Renal pelvis (tissue), 12 donors: ENCODE results near the gene APOD. TPM values are rescaled to one million over a fixed set of nuclear protein-coding genes. Genes with fewer than 3 reads are reported as not detected.
"Not testable (repeated sequence)": the region's sequence is repeated elsewhere in the genome, so short reads cannot be mapped to it uniquely, and the experiment has no call there.

ENCODE experiments used
- DNase-seq: peaks from one replicate; pipeline ENCODE4 v3.0.0-alpha.2; 2013
- long read RNA-seq, 16 experiments: transcript quantifications; one replicate each; lab custom pipeline, GENCODE V29; 2026
- polyA plus RNA-seq, 3 donors: library from polyadenylated mRNA; unstranded; fragments of 120-200 nt; gene quantifications; one replicate each; pipeline ENCODE4 v1.2.1, GENCODE V29; 2013; ENCODE audit not compliant: insufficient read length in 3 of 3

The APOD gene
- polyA plus RNA-seq, result 10 to 100 TPM in 2 of 3 donors, 1 to 10 TPM in 1; 8.2 to 11.3 (median 10.0) TPM
- long read RNA-seq, donor 1, partial matches to known transcripts, result 0 of 3 reads
- long read RNA-seq, donor 1, other reads (novel, unspliced or antisense), result 0 of 3 reads
- long read RNA-seq, donor 2, transcript APOD-201 (5 exons, 1,130 nt), result major isoform, 8 of 8 reads
- long read RNA-seq, donor 2, partial matches to known transcripts, result 0 of 8 reads
- long read RNA-seq, donor 2, other reads (novel, unspliced or antisense), result 0 of 8 reads
- long read RNA-seq, donor 3, partial matches to known transcripts, result 0 of 2 reads
- long read RNA-seq, donor 3, other reads (novel, unspliced or antisense), result 0 of 2 reads
- long read RNA-seq, donor 4, transcript APOD-201 (5 exons, 1,130 nt), result major isoform, 10 of 26 reads
- long read RNA-seq, donor 4, partial matches to known transcripts, result 16 of 26 reads
- long read RNA-seq, donor 4, other reads (novel, unspliced or antisense), result 0 of 26 reads
- long read RNA-seq, donor 5, result 0 reads
- long read RNA-seq, donor 6, transcript APOD-201 (5 exons, 1,130 nt), result major isoform, 5 of 5 reads
- long read RNA-seq, donor 6, partial matches to known transcripts, result 0 of 5 reads
- long read RNA-seq, donor 6, other reads (novel, unspliced or antisense), result 0 of 5 reads
- long read RNA-seq, donor 7, transcript APOD-201 (5 exons, 1,130 nt), result major isoform, 6 of 6 reads
- long read RNA-seq, donor 7, partial matches to known transcripts, result 0 of 6 reads
- long read RNA-seq, donor 7, other reads (novel, unspliced or antisense), result 0 of 6 reads
- long read RNA-seq, donor 8, partial matches to known transcripts, result 0 of 4 reads
- long read RNA-seq, donor 8, other reads (novel, unspliced or antisense), result 0 of 4 reads
- long read RNA-seq, donor 9, partial matches to known transcripts, result 0 of 2 reads
- long read RNA-seq, donor 9, other reads (novel, unspliced or antisense), result 0 of 2 reads
- long read RNA-seq, donor 10, partial matches to known transcripts, result 24 of 28 reads
- long read RNA-seq, donor 10, other reads (novel, unspliced or antisense), result 0 of 28 reads
- long read RNA-seq, donor 11, transcript APOD-201 (5 exons, 1,130 nt), result major isoform, 6 of 6 reads
- long read RNA-seq, donor 11, partial matches to known transcripts, result 0 of 6 reads
- long read RNA-seq, donor 11, other reads (novel, unspliced or antisense), result 0 of 6 reads
- long read RNA-seq, donor 12, partial matches to known transcripts, result 12 of 15 reads
- long read RNA-seq, donor 12, other reads (novel, unspliced or antisense), result 0 of 15 reads
- long read RNA-seq, donor 13, transcript APOD-201 (5 exons, 1,130 nt), result major isoform, 5 of 28 reads
- long read RNA-seq, donor 13, partial matches to known transcripts, result 23 of 28 reads
- long read RNA-seq, donor 13, other reads (novel, unspliced or antisense), result 0 of 28 reads
- long read RNA-seq, donor 14, result 0 reads
- long read RNA-seq, donor 15, transcript APOD-201 (5 exons, 1,130 nt), result major isoform, 10 of 46 reads
- long read RNA-seq, donor 15, partial matches to known transcripts, result 36 of 46 reads
- long read RNA-seq, donor 15, other reads (novel, unspliced or antisense), result 0 of 46 reads
- long read RNA-seq, donor 16, partial matches to known transcripts, result 20 of 22 reads
- long read RNA-seq, donor 16, other reads (novel, unspliced or antisense), result 0 of 22 reads

GRCh38 chr3:195583831-195584542 lies at the start of gene APOD:
Gene APOD (minus strand): TSS chr3:195583940. CDS start chr3:195579461, 4,479 bp downstream.
- no peak for DNase-seq

GRCh38 chr3:195633351-195633750 lies 49.6 kb upstream of the APOD start:
- DNase-seq, result not testable (repeated sequence)

GRCh38 chr3:195632501-195633185 lies 48.9 kb upstream of the APOD start:
- not testable (repeated sequence) for DNase-seq

- DNase-seq, result not testable (repeated sequence)
These were observed 48.3 kb upstream of the APOD start for GRCh38 chr3:195632046-195632445.

DNA sequence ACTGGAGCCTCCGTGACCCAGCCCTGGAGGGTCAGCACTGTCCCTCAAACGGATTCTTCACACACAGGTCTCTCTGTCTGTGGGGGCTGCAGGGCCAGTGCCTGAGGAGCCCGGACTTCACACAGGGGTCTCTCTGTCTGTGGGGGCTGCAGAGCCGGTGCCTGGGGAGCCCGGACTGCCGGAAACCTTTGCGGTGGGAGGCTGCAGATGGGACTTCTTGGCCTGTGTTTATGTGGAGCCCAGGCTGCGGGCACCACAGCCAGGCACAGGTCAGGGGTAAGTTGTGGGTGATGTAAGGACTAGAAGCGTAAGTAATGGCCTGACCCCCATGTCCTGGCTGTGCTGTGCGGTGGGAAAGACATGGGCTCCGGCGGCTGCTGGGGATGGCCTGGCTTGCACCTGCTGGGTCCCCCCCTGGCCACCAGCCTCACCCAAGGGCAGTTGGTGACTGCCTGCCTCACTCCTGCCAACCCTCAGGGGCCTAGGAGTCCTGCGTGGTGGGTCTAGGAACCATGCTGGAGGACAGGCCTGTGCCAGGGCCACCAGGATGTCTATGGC lies 47.3 kb upstream of the APOD start:
- not testable (repeated sequence) for DNase-seq

DNA sequence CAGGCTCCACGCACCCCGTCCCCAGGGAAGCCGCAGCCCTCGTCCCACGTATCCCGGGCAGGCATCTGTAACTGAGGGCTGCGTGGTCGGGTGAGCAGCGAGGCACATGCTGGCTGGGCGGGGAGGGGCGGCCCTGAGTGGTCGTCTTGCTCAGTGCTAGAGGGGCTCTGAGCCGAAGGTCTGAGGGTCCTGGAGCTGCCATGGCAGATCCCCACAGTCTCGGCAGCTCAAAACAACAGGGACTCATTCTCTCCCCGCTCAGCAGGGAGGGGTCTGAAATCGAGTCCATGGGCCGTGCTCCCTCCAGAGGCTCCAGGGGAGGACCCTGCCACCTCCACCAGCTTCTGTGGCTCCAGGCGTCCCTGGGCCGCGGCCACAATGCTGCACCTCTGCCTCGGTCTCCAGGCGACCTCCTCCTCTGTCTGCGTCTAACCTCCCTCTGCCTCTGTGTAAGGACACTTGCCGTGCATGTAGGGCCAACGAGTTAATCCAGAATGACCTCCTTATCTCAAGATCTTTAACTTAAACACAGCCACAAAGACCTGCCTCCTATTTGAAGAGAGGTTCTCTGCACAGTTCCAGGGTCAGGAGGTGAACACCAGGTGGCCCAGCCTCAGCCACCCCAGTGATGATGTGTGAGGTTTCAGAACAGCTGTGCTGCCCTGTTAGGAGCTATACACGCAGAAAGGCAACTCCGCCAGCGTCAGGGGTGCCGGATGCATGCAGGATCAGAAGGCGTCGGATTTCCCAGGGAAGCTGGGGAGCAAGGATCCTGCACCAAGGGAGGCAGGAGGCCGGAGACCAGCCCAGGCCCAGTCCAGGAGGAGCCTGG lies 46.6 kb upstream of the APOD start:
- not testable (repeated sequence) for DNase-seq

- not testable (repeated sequence) for DNase-seq
These were observed 45.9 kb upstream of the APOD start for GRCh38 chr3:195629682-195630081.

- DNase-seq, result not testable (repeated sequence)
These were observed 44.7 kb upstream of the APOD start for GRCh38 chr3:195628386-195628920.

- DNase-seq, result not testable (repeated sequence)
These were observed 44.0 kb upstream of the APOD start for GRCh38 chr3:195627515-195628385.

- DNase-seq, result not testable (repeated sequence)
These were observed 41.1 kb upstream of the APOD start for GRCh38 chr3:195624603-195625560.

GRCh38 chr3:195624171-195624570 lies 40.4 kb upstream of the APOD start:
- DNase-seq, result not testable (repeated sequence)

DNA sequence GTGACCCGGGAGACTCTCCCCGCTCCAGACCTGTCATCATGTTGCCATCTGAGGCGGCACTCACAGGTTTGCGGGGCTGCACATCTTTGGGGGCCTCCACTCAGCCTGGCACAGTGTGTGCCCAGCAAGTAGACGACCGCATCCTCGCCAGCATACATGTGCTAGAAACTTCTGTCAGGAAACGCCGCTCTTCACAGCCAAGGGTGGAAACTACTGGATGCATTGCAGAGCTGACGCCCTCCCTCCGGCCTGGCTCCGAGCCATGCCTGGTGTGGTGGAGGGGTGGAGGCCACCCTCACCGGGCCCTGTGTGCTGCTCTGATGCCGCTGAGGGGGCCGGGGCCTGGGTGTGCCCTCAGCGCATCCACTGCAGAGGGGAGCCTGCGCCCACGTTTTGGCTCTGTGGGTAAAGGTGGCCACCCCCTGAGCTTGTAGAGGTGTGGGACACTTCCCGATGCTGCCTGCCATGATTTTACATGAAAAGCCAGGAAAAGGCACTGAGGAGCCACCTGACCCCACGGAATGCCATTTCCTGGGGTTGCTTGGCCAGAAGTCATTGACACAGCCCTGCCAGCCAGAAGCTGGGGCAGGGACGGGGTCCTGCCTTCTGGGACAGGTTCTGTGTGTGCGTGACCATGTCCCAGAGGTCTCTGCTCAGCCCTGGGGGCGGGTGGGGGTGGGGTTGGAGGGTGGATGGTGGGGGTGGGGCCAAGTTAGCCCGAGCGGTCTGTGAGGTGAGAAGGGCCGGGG lies 39.7 kb upstream of the APOD start:
- DNase-seq, result not testable (repeated sequence)

DNA sequence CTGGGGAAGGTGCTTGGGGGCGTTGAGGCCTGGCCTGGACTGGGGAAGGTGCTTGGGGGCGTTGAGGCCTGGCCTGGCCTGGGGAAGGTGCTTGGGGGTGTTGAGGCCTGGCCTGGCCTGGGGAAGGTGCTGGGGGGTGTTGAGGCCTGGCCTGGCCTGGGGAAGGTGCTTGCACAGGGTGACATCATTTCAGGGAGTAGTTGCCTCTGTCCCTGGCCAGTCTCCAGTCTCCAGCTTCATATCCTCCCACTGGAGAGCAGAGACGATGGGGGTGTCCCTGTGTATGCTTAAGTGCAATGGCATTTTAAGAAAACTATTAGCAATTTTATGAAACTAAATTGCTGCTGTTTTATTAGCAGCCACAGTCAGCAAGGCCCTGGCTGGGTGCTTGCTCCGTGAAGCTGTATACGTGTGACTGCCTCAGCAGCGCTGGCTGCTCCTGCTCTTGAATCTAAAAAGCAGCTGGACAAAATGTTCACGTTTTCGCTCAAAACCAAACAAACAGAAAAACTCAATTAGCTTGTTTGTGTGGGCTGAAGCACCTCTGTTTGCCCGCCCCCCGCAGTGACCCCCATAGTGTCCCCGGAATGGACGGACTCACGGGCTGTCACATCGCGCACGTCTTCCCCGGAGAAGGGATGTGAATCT lies 38.9 kb upstream of the APOD start:
- DNase-seq, result not testable (repeated sequence)

DNA sequence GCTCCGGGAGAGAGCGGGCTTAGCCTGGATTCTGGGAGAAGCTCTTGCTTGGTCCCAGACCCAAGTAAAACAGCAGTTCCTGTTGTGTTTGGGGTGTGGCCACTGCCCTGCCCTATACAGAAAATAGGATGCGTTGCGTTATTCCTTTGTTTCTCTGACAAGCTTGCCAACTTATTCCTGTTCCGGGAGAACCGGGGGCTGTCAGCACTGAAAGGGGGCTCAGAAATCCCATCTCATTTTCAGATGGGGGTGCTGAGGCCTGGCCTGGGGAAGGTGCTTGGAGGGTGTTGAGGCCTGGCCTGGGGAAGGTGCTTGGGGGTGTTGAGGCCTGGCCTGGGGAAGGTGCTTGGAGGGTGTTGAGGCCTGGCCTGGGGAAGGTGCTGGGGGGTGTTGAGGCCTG lies 38.3 kb upstream of the APOD start:
- DNase-seq, result not testable (repeated sequence)
